ENCODE data around the gene NIPAL3.

Gene NIPAL3

DNA sequence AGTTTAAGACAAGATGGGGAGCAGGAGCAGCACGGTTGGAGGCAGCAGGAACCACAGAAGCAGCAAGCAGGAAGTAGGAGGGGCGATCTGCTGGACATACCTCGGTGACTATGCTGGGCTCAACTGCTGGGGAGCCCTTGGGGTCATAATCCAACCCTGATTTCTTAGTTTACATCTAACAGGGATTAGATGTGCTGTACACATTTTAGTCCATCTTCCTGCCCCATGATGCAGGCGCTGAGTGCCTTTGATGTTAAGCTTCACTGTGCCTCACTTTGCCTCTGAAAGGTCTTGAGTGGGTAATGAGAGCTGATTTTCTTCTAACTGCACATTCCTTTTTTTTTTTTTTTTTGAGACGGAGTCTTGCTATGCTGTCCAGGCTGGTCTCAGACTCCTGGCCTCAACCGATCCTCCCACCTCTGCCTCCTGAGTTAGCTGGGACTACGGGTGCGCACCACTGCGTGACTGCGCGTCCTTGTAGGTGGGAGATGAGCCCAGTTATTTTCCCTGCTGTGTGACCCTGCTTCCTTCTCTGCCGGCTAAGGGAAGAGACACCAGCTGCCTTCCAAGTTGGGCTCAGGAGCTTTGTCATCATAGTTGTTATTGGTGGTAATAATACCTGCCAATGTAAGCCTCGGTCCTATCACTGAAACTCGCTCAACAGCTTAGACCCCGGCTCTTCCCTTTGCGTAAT, 85.9 kb downstream of the NIPAL3 start:
- peak overlapping the region; percentile 70 for H3K4me3 ChIP-seq (ENCODE audit: low read depth, low read length)
- TF ChIP-seq, protein P1, sequence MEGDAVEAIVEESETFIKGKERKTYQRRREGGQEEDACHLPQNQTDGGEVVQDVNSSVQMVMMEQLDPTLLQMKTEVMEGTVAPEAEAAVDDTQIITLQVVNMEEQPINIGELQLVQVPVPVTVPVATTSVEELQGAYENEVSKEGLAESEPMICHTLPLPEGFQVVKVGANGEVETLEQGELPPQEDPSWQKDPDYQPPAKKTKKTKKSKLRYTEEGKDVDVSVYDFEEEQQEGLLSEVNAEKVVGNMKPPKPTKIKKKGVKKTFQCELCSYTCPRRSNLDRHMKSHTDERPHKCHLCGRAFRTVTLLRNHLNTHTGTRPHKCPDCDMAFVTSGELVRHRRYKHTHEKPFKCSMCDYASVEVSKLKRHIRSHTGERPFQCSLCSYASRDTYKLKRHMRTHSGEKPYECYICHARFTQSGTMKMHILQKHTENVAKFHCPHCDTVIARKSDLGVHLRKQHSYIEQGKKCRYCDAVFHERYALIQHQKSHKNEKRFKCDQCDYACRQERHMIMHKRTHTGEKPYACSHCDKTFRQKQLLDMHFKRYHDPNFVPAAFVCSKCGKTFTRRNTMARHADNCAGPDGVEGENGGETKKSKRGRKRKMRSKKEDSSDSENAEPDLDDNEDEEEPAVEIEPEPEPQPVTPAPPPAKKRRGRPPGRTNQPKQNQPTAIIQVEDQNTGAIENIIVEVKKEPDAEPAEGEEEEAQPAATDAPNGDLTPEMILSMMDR (IDR thresholded peaks at IDR 0.05; ENCODE audit: low read depth, low read length): no peak

DNA sequence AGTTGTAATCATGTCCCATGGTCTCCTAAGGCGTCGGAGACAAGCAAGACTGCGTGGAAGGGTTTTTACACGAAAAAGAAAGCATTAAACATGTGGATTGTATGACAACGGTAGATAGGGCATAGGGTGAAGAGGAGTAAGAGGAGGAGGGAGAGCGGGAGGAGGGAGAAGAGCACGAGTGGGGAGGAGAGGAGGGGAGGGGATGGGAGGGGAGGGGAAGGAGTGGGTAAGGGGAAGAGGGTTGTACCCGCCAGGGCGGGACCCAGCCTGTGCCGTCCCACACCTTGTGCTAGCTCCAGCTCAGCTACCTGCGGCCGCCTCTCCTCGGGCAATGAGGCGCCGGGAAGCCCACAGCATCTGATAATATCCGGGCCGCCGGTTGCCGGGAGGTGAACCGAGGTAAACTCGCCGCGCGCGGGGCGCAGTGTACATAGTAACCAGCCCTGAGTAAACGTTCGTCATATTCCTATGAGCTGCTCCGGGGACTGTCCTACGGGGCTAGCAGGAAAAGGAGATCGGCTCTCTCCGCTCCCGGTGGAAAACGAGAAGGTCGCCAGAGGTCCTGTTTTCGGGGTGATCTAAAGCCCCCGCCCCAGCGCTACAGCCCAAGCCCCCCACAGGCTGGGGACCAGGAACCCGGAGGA, 86.6 kb downstream of the NIPAL3 start:
- H3K4me3 ChIP-seq (ENCODE audit: low read depth, low read length): peak overlapping the region; percentile 70
- TF ChIP-seq, protein P1 (IDR thresholded peaks at IDR 0.05; ENCODE audit: low read depth, low read length): no peak

DNA sequence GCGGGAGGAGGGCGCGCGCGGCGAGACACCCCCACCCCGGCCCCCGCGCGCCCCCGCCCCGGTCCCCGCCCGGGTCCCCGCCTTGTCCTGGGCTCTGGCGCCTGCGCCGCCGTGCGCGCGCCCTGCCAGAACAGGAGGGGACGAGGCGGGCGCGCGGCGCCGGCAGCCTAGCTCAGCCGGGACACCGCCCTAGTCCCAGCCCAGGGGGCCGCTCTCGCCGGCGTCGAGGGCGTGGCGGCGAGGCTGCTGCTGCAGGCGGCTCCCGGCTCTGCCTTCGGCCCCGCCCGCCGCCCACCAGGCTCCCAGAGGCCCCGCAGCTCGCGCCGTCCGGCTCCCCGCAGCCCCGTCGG, 87.1 kb downstream of the NIPAL3 start, which contains the start of gene RCAN3:
Gene RCAN3, plus strand, starts transcription at position 128 of the 350 bp plus-strand sequence. CDS start 11,537 bp downstream, outside the sequence.
- TF ChIP-seq, protein P1 (IDR thresholded peaks at IDR 0.05; ENCODE audit: low read depth, low read length): no peak

DNA sequence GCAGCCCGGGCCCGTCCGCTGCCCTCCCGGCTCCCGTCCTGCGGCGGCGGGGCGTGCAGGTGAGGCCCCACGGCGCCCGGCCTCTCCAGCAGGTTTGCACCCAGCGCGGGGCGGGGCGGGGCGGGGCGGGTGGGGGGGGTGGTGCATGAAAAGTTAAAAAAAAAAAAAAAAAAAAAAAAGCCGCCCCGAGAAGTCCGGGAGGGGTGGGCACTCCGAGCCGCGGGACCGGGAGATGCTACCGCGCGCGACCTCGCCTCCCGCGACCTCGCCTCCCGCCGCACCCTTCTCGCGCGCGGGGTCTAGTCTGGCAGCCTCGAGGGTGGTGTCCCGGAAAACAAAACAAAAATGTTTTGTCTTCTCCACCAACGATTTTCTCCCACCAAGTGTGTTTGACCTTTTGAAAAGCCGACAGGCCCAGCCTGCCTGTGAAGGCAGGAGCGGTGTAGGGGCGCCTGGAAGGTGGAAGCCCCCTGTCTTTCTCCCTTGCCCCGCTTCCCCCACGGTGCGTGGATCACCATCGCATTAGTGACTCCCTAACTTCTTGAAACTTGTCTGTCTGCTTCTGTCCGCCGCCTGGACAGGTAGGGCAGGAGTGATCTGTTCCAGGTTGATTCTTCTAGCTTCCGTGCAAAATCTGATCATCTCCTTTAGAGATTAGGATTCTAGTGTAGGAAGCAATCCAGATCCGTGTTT, 87.6 kb downstream of the NIPAL3 start:
- H3K4me3 ChIP-seq (ENCODE audit: low read depth, low read length): peak overlapping the region; percentile 70
- TF ChIP-seq, protein P1 (IDR thresholded peaks at IDR 0.05; ENCODE audit: low read depth, low read length): no peak

More for the DNA sequence above, 87.1 kb downstream of the NIPAL3 start, which contains the start of gene RCAN3:
- peak within 1 kb of the TSS; percentile 70 for H3K4me3 ChIP-seq (ENCODE audit: low read depth, low read length)

DNA sequence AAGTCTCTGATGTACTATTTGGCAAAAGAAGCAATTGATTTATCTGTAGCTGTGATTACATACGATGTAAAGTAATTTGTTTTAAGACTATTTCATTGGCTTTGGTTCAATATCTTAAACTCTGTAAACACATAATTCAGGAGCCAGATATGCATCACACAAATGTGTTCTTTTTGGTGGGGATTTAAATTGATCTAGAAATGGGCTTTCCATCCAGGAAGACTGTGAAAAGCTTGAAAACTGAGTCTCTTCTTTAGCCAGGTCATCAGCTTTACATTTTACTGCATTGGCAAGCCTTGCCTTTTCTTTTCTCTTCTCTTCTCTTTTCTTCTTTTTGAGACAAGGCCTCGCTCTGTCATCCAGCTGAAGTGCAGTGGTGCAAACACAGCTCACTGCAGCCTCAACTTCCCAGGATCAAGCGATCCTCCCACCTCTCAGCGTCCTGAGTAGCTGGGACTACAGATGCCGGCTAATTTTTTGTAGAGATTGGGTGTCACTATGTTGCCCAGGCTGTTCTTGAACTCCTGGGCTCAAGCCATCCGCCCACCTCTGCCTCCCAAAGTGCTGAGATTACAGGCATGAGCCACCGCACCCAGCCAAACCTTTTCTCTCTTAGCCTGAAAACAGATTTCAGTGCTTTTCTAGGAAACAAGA, 88.4 kb downstream of the NIPAL3 start:
- peak overlapping the region; percentile 70 for H3K4me3 ChIP-seq (ENCODE audit: low read depth, low read length)
- TF ChIP-seq, protein P1 (IDR thresholded peaks at IDR 0.05; ENCODE audit: low read depth, low read length): no peak

DNA sequence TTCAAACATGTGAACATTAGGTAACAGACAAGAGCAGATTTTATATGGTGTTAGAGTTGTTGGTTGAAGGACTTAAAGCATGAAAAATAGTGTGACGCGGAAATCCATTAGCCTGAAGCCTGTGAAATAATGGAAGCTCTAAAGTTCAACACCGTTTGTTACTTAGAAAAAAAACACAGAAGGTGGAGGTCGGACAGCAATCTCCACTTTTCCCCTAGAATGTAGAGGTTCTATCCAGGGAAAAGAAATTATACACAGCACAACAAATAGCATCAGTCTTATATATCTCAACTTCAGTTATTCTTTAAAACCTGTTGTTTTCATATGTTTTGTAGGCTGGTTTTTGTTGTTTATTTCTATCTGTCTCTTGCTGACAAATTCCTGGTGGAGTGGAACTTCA, 89.0 kb downstream of the NIPAL3 start:
- TF ChIP-seq, protein P1 (IDR thresholded peaks at IDR 0.05; ENCODE audit: low read depth, low read length): no peak
- no peak overlapping the region for H3K4me3 ChIP-seq (ENCODE audit: low read depth, low read length)
